Sigmoid colon (tissue), 7 donors: ENCODE results near the gene SCML2. TPM values are rescaled to one million over a fixed set of nuclear protein-coding genes. Genes with fewer than 3 reads are reported as not detected.

Experiments
- DNase-seq: peaks from one replicate; pipeline ENCODE4 v3.0.0-alpha.2; 2019
- H3K27ac ChIP-seq, 4 donors: fragments of 200-600 bp; sonication (generic); one replicate each; pipeline ENCODE4 v1.5.1; 2016 to 2019; ENCODE audit warnings: mild to moderate bottlenecking in 1 of 4
- H3K27me3 ChIP-seq, 3 donors: fragments of 200-600 bp; sonication (generic); one replicate each; pipeline ENCODE4 v1.5.1; 2019; ENCODE audit warnings: mild to moderate bottlenecking in 1 of 3
- H3K36me3 ChIP-seq, 4 donors: fragments of 200-600 bp; sonication (generic); one replicate each; pipeline ENCODE4 v1.5.1; 2016 to 2019
- H3K4me1 ChIP-seq, 4 donors: fragments of 200-600 bp; sonication (generic); one replicate each; pipeline ENCODE4 v1.5.1; 2017 to 2019
- H3K4me3 ChIP-seq, 4 donors: fragments of 200-600 bp; sonication (generic); one replicate each; pipeline ENCODE4 v1.5.1; 2017 to 2019; ENCODE audit warnings: mild to moderate bottlenecking in 2 of 4, moderate library complexity in 1 of 4
- H3K9me3 ChIP-seq, 4 donors: fragments of 200-600 bp in 3 of 4; sonication (generic) in 3 of 4; one replicate each; pipeline versions ENCODE4 v1.5.1 to v1.6.1; 2013 to 2019
- EP300 ChIP-seq, 4 donors: sonication (generic); formaldehyde crosslinking; IDR thresholded peaks; one replicate each; pipeline ENCODE4 v1.6.1; 2017; ENCODE audit warnings: antibody characterized with exemption in 4 of 4
- POLR2A ChIP-seq, 2 donors: fragments of 450-650 bp; IDR thresholded peaks; one replicate each; pipeline ENCODE4 v1.6.1; 2016; ENCODE audit warnings: antibody characterized with exemption in 2 of 2, mild to moderate bottlenecking in 2 of 2, moderate library complexity in 2 of 2
- POLR2AphosphoS5 ChIP-seq, 4 donors: sonication (generic); formaldehyde crosslinking; IDR thresholded peaks; one replicate each; pipeline ENCODE4 v1.6.1; 2017; ENCODE audit warnings: antibody characterized with exemption in 4 of 4
- WGBS, 2 donors: extraction: QIAGEN DNeasy Blood & Tissue Kit; methylation state at CpG; one replicate each; pipeline ENCODE4 v1.1.7; 2013; 5-methylcytosine and 5-hydroxymethylcytosine counted together
- intact Hi-C: fragments of 100-400 bp; cut with DNase I; formaldehyde crosslinking; loops from one replicate; pipeline ENCODE4 v1.15.1; 2023
- polyA plus RNA-seq, 3 donors: library from polyadenylated mRNA; stranded (reverse); fragments of 200-250 nt; gene quantifications; one replicate each; pipeline ENCODE4 v1.2.3, GENCODE V29; 2013
- total RNA-seq, 4 donors: library from RNA; depleted of rRNA; stranded (reverse); fragments of >200 nt; gene quantifications; one replicate each; pipeline ENCODE4 v1.1.0, GENCODE V29; 2016
- TF ChIP-seq, protein P1 (sequence below), 4 experiments: fragments of 450-650 bp in 3 of 4; fragments of 200-600 bp in 1 of 4; IDR thresholded peaks; one replicate each; pipeline ENCODE4 v1.5.1; 2016 to 2019; ENCODE audit warnings: antibody characterized with exemption in 4 of 4, mild to moderate bottlenecking in 3 of 4, moderate library complexity in 2 of 4
- donor health status: healthy with polysubstance abuse.
- donor health status: Bipolar disorder and iron deficiency.
- donor health status: healthy.

The SCML2 gene
- 1 to 10 TPM; 1.9 to 5.6 (median 2.4) TPM for total RNA-seq
- 1 to 10 TPM in 2 of 3 donors, under 1 TPM in 1; 0.60 to 1.2 (median 1.1) TPM for polyA plus RNA-seq

DNA sequence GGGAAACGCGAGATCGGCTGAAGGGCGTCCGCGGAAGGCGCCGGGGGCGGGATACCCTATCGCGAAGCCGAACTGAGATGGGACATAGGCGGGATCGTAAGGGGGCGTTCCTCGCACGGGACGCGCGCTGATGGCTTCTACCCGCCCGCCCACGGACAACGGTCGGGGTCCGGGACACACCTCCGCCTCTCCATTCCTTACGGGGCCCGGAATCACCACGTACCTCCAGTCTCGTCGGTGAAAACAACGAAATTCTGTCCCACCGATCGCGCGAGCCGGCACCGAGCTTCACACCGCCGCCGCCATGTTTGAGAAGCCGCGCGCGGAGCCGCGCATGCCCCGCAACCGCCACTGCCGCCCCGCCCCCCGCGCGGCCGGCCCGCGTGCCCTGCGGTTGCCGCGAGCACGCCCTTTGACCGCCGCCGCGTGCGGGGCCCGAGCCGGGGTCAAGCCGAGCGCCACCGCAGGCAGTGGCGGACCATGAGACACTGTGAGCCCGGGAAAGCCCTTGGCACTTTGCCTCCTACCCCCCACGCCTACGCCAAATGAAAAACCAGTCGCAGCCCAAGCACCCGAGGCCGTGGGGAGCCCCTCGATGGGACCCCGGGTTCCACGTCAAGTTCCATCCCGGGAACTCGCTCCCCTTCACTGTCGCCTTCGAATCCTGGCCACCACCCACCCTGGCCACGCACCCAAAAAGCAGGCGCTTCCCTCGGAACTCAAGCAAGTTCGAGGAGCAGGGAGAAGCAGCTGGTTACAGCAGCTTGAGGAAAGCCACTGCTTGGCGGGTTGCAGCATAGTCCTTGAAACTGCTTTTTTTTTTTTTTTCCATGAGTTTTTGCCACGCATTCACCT lies at the start of gene SCML2:
TSS of gene SCML2 (minus strand) at position 320 of the 855 bp plus-strand sequence. CDS start 20,617 bp downstream, outside the sequence.
- 1% methylated on average over 92 of the region's 92 CpGs for WGBS, 2 donors
- no peak for TF ChIP-seq POLR2AphosphoS5 (IDR thresholded peaks at IDR 0.05)
- no peak for TF ChIP-seq EP300 (IDR thresholded peaks at IDR 0.05)
- no peak for TF ChIP-seq POLR2A (IDR thresholded peaks at IDR 0.05)
- TF ChIP-seq, protein P1, sequence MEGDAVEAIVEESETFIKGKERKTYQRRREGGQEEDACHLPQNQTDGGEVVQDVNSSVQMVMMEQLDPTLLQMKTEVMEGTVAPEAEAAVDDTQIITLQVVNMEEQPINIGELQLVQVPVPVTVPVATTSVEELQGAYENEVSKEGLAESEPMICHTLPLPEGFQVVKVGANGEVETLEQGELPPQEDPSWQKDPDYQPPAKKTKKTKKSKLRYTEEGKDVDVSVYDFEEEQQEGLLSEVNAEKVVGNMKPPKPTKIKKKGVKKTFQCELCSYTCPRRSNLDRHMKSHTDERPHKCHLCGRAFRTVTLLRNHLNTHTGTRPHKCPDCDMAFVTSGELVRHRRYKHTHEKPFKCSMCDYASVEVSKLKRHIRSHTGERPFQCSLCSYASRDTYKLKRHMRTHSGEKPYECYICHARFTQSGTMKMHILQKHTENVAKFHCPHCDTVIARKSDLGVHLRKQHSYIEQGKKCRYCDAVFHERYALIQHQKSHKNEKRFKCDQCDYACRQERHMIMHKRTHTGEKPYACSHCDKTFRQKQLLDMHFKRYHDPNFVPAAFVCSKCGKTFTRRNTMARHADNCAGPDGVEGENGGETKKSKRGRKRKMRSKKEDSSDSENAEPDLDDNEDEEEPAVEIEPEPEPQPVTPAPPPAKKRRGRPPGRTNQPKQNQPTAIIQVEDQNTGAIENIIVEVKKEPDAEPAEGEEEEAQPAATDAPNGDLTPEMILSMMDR (IDR thresholded peaks at IDR 0.05) = no peak
- H3K4me1 ChIP-seq = no peaks in the 10 kb centered on the region
- peak within 1 kb of the TSS; percentile 42 to 60 (median 56) for H3K4me3 ChIP-seq
- no peaks in the 10 kb centered on the region for H3K9me3 ChIP-seq
- no peaks in the 10 kb centered on the region for H3K36me3 ChIP-seq
- peak; percentile 69 for DNase-seq
- no peaks in the 10 kb centered on the region for H3K27me3 ChIP-seq
- intact Hi-C loops = no loop called here
- peak within 1 kb of the TSS; percentile 62 to 76 (median 72) for H3K27ac ChIP-seq

GRCh38 chrX:18401848-18402213 lies 47.3 kb upstream of the SCML2 start:
- no peak overlapping the region for H3K4me3 ChIP-seq
- no peaks in the 10 kb centered on the region for H3K4me1 ChIP-seq
- no peaks in the 10 kb centered on the region for H3K27me3 ChIP-seq
- 83 to 92% methylated on average over 4 of the region's 4 CpGs for WGBS, 2 donors
- no peak overlapping the region for H3K27ac ChIP-seq
- intact Hi-C loops = no loop called here
- no peak for TF ChIP-seq EP300 (IDR thresholded peaks at IDR 0.05)
- no peak for TF ChIP-seq POLR2A (IDR thresholded peaks at IDR 0.05)
- TF ChIP-seq, protein P1 (IDR thresholded peaks at IDR 0.05) = no peak
- no peak for TF ChIP-seq POLR2AphosphoS5 (IDR thresholded peaks at IDR 0.05)
- no peak for DNase-seq
- no peaks in the 10 kb centered on the region for H3K36me3 ChIP-seq
- H3K9me3 ChIP-seq = no peaks in the 10 kb centered on the region

- no peak for DNase-seq
- H3K36me3 ChIP-seq = no peaks in the 10 kb centered on the region
- no peak overlapping the region for H3K27ac ChIP-seq
- intact Hi-C loops = loop anchor here (5.0 kb wide), 1 partner anchor 938 kb away; no protein-coding TSS in a partner anchor
- no peaks in the 10 kb centered on the region for H3K27me3 ChIP-seq
- H3K4me3 ChIP-seq = no peak overlapping the region
- TF ChIP-seq POLR2A (IDR thresholded peaks at IDR 0.05) (no peak), EP300 (IDR thresholded peaks at IDR 0.05) (no peak), POLR2AphosphoS5 (IDR thresholded peaks at IDR 0.05) (no peak)
- TF ChIP-seq, protein P1 (IDR thresholded peaks at IDR 0.05) = no peak
- whole genome bisulfite sequencing, 2 donors = 75 to 86% methylated on average over 11 of the region's 11 CpGs
- no peaks in the 10 kb centered on the region for H3K4me1 ChIP-seq
- no peaks in the 10 kb centered on the region for H3K9me3 ChIP-seq
These were observed 40.0 kb upstream of the SCML2 start for GRCh38 chrX:18394477-18394876.

DNA sequence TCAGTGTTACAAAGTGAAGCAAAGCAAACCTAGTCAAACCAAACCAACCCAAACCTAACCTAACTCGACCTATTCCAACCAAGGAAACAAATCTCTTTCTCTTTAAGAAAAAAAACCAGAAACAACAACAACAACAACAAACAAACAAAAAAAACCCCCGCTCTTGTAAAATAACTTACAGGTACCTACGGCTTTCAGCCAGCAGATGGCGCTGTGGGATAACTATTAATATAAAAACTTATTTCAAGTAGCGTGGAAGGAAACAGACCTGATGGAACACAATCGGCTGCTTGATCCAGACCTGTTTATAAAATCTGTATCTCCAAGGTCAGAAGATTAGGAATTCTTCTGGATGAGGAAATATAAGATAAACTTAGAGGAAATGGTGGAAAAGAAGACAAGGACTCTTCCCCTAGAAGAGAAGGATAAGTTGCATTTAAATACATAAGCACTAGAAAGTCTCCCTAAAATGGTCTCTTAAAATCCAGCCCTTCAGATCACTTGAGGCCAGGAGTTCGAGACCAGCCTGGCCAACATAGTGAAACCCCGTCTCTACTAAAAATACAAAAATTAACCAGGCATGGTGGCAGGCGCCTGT lies 36.6 kb upstream of the SCML2 start:
- intact Hi-C loops = loop anchor here (2.0 to 5.0 kb wide), 2 partner anchors 506 to 941 kb away; no protein-coding TSS in a partner anchor
- Histone ChIP-seq H3K9me3 (no peaks in the 10 kb centered on the region), H3K4me3 (no peak overlapping the region), H3K27ac (no peak overlapping the region), H3K4me1 (no peaks in the 10 kb centered on the region), H3K27me3 (no peaks in the 10 kb centered on the region), H3K36me3 (no peaks in the 10 kb centered on the region)
- DNase-seq = peak; percentile 79
- no peak for TF ChIP-seq EP300 (IDR thresholded peaks at IDR 0.05)
- TF ChIP-seq, protein P1 (IDR thresholded peaks at IDR 0.05) = peak; percentile 36 to 48 (median 44)
- WGBS, 2 donors = 25 to 26% methylated on average over 9 of the region's 9 CpGs
